SK-N-SH (cell line): ENCODE results near the gene PHC2. TPM values are rescaled to one million over a fixed set of nuclear protein-coding genes. Genes with fewer than 3 reads are reported as not detected.

Source experiments
- CTCF ChIA-PET: fragments of 300-600, 350-600 bp; formaldehyde crosslinking; extraction: SDS; loops from one replicate; lab custom pipeline; 2021; lab: Yijun Ruan, JAX
- POLR2A ChIA-PET: fragments of 350-600 bp; sonication (Branson Sonifier 250); formaldehyde crosslinking; extraction: SDS; loops from one replicate; lab custom pipeline; 2020; ENCODE audit warnings: antibody characterized with exemption, inconsistent platforms; lab: Yijun Ruan, JAX
- DNase-seq: peaks from one replicate; pipeline ENCODE4 v3.0.0; 2012
- H2AFZ ChIP-seq: fragments of 200-600 bp; sonication (generic); 2 replicates; pipeline ENCODE4 v1.8.1; 2016; ENCODE audit warnings: antibody characterized with exemption, mild to moderate bottlenecking, low read depth
- H3F3A ChIP-seq: fragments of 200-600 bp; sonication (generic); replicated peaks from 2 replicates; pipeline ENCODE3; 2016; ENCODE audit warnings: antibody characterized with exemption, mild to moderate bottlenecking; ENCODE audit not compliant: insufficient read depth
- H3K27ac ChIP-seq, 2 experiments: fragments of 200-500 bp in 1 of 2; fragments of 200-600 bp in 1 of 2; sonication (Bioruptor generic) in 1 of 2; sonication (generic), shearing (Covaris generic) in 1 of 2; 2 replicates each; pipeline versions ENCODE4 v1.5.1 to v1.6.1; 2014 to 2016; ENCODE audit warnings: low read depth in 2 of 2, inconsistent platforms in 1 of 2, low read length in 1 of 2, mild to moderate bottlenecking in 1 of 2, mixed read lengths in 1 of 2
- H3K27me3 ChIP-seq: fragments of 200-600 bp; sonication (generic), shearing (Covaris generic); 2 replicates; pipeline ENCODE4 v1.6.1; 2016; ENCODE audit warnings: mixed run types; ENCODE audit not compliant: insufficient read depth
- H3K36me3 ChIP-seq, 2 experiments: fragments of 200-500 bp in 1 of 2; fragments of 200-600 bp in 1 of 2; sonication (Bioruptor generic) in 1 of 2; sonication (generic) in 1 of 2; replicated peaks in 1 of 2; 2 replicates each; pipeline versions ENCODE3 to v1.5.1; 2014 to 2016; ENCODE audit warnings: low read length in 1 of 2, mild to moderate bottlenecking in 1 of 2; ENCODE audit not compliant: insufficient read depth in 2 of 2, control insufficient read depth in 1 of 2
- H3K4me1 ChIP-seq, 2 experiments: fragments of 200-500 bp in 1 of 2; fragments of 200-600 bp in 1 of 2; sonication (Bioruptor generic) in 1 of 2; sonication (generic), shearing (Covaris generic) in 1 of 2; 2 replicates each; pipeline versions ENCODE4 v1.5.1 to v1.6.1; 2014 to 2016; ENCODE audit warnings: low read depth in 1 of 2, low read length in 1 of 2, mixed run types in 1 of 2; ENCODE audit not compliant: insufficient read depth in 2 of 2, control insufficient read depth in 1 of 2
- H3K4me2 ChIP-seq: fragments of 200-600 bp; sonication (generic), shearing (Covaris generic); 2 replicates; pipeline ENCODE4 v1.6.1; 2017; ENCODE audit warnings: mixed run types
- H3K4me3 ChIP-seq, 2 experiments: fragments of 200-500 bp in 1 of 2; fragments of 200-600 bp in 1 of 2; sonication (Bioruptor generic) in 1 of 2; sonication (generic), shearing (Covaris generic) in 1 of 2; 2 replicates each; pipeline versions ENCODE4 v1.5.1 to v1.8.1; 2014 to 2016; ENCODE audit warnings: low read depth in 2 of 2, inconsistent platforms in 1 of 2, low read length in 1 of 2, mild to moderate bottlenecking in 1 of 2, mixed read lengths in 1 of 2, moderate library complexity in 1 of 2
- H3K79me2 ChIP-seq: fragments of 200-600 bp; sonication (generic); 2 replicates; pipeline ENCODE4 v1.8.1; 2017; ENCODE audit warnings: mild to moderate bottlenecking; ENCODE audit not compliant: insufficient read depth
- H3K9ac ChIP-seq: fragments of 200-600 bp; sonication (generic); 2 replicates; pipeline ENCODE4 v1.6.1; 2017; ENCODE audit warnings: mixed run types
- H3K9me2 ChIP-seq: fragments of 200-600 bp; sonication (generic); 2 replicates; pipeline ENCODE4 v1.6.1; 2017; ENCODE audit warnings: mixed run types
- H3K9me3 ChIP-seq: fragments of 200-600 bp; sonication (generic); 2 replicates; pipeline ENCODE4 v1.6.1; 2017; ENCODE audit warnings: mixed run types, mild to moderate bottlenecking, moderate library complexity
- H4K20me1 ChIP-seq: fragments of 200-600 bp; sonication (generic); 2 replicates; pipeline ENCODE4 v1.6.1; 2017; ENCODE audit warnings: mild to moderate bottlenecking, mixed run types; ENCODE audit not compliant: insufficient read depth
- EP300 ChIP-seq, 2 experiments: IDR thresholded peaks; 2 replicates each; pipeline versions ENCODE4 v1.4.0 to v1.6.1; 2012; ENCODE audit warnings: borderline replicate concordance in 1 of 2, low read depth in 1 of 2, low read length in 1 of 2
- FOSL2 ChIP-seq: IDR thresholded peaks from 2 replicates; pipeline ENCODE4 v1.4.0; 2012; ENCODE audit warnings: low read depth, mild to moderate bottlenecking, moderate library complexity, borderline replicate concordance
- FOXM1 ChIP-seq: IDR thresholded peaks from 2 replicates; pipeline ENCODE4 v1.4.0; 2012; ENCODE audit warnings: low read depth, mild to moderate bottlenecking
- JUND ChIP-seq: IDR thresholded peaks from 2 replicates; pipeline ENCODE4 v1.4.0; 2012
- MEF2A ChIP-seq: IDR thresholded peaks from 2 replicates; pipeline ENCODE4 v1.4.0; 2012; ENCODE audit warnings: low read depth, borderline replicate concordance
- MXI1 ChIP-seq: IDR thresholded peaks from 2 replicates; pipeline ENCODE4 v1.6.1; 2012; ENCODE audit warnings: mild to moderate bottlenecking, low read depth, low read length, improper control_type of control experiment
- NFIC ChIP-seq: IDR thresholded peaks from 2 replicates; pipeline ENCODE4 v1.4.0; 2012; ENCODE audit warnings: borderline replicate concordance
- NRF1 ChIP-seq: IDR thresholded peaks from 2 replicates; pipeline ENCODE4 v1.6.1; 2012; ENCODE audit warnings: low read depth, mild to moderate bottlenecking, low read length
- POLR2AphosphoS5 ChIP-seq: IDR thresholded peaks from 2 replicates; pipeline ENCODE4 v1.6.1; 2012; ENCODE audit warnings: low read depth, low read length
- RCOR1 ChIP-seq: fragments of 150-350 bp; IDR thresholded peaks from 2 replicates; pipeline ENCODE4 v1.6.1; 2017; ENCODE audit warnings: antibody characterized with exemption, low read length
- REST ChIP-seq: IDR thresholded peaks from 2 replicates; pipeline ENCODE4 v1.6.1; 2012; ENCODE audit warnings: mild to moderate bottlenecking, low read depth, low read length, moderate library complexity
- TAF1 ChIP-seq: IDR thresholded peaks from 2 replicates; pipeline ENCODE4 v1.6.1; 2012; ENCODE audit warnings: low read depth, mild to moderate bottlenecking, low read length, moderate library complexity, borderline replicate concordance
- WGBS: methylation state at CpG from one replicate; pipeline ENCODE4 v1.1.6; 2017; ENCODE audit warnings: low lambda C conversion rate; 5-methylcytosine and 5-hydroxymethylcytosine counted together
- polyA plus RNA-seq, 3 experiments: library from polyadenylated mRNA; depleted of rRNA; stranded (reverse); fragments of >200 nt; gene quantifications; 2 replicates each; pipeline ENCODE4 v1.2.3, GENCODE V29; 2012
- TF ChIP-seq, protein P1 (sequence below): IDR thresholded peaks from 2 replicates; pipeline ENCODE4; 2012

Gene PHC2
- polyA plus RNA-seq, 1 of the 3 experiments (the other 2 are of a cell fraction), result 98.7 TPM

GRCh38 chr1:33275195-33275594 is 155.7 kb downstream of the PHC2 start (continued):
- TF ChIP-seq RCOR1 (no peak), REST (no peak), JUND (no peak), TAF1 (no peak), NRF1 (no peak), EP300 (IDR thresholded peaks at IDR 0.05; ENCODE audit: borderline replicate concordance in 1 of 2, low read depth in 1 of 2, low read length in 1 of 2) (no peak)

GRCh38 chr1:33274446-33274845 is 156.4 kb downstream of the PHC2 start:
- 100% methylated on average over 1 of the region's 1 CpG for WGBS
- Histone ChIP-seq H2AFZ (no peak overlapping the region), H3F3A (no peaks in the 10 kb centered on the region), H3K9ac (no peak overlapping the region), H3K36me3 (peaks cover 20 to 32% of the 10 kb centered on the region in 2 experiments), H3K27me3 (no peaks in the 10 kb centered on the region), H3K79me2 (peaks cover 43% of the 10 kb centered on the region; the same call in 1 of the 2 replicates), H3K9me3 (no peaks in the 10 kb centered on the region), H3K4me2 (no peak overlapping the region), H3K9me2 (no peaks in the 10 kb centered on the region), H3K27ac (no peak overlapping the region), H4K20me1 (peaks cover 55% of the 10 kb centered on the region), H3K4me1 (no peaks in the 10 kb centered on the region; a peak in 1 of 4 replicates), H3K4me3 (no peak overlapping the region)
- no peak for DNase-seq
- CTCF ChIA-PET, result interaction anchor here (1.2 to 3.1 kb wide), 2 partner anchors 21 to 24 kb away, joined by 5 to 13 read pairs; no protein-coding TSS in a partner anchor
- POLR2A ChIA-PET, result no interaction called here
- TF ChIP-seq POLR2AphosphoS5 (no peak), MEF2A (no peak), EP300 (IDR thresholded peaks at IDR 0.05; ENCODE audit: borderline replicate concordance in 1 of 2, low read depth in 1 of 2, low read length in 1 of 2) (no peak), FOXM1 (no peak), NRF1 (no peak), NFIC (no peak), MXI1 (no peak), FOSL2 (no peak), RCOR1 (no peak)
- TF ChIP-seq, protein P1, sequence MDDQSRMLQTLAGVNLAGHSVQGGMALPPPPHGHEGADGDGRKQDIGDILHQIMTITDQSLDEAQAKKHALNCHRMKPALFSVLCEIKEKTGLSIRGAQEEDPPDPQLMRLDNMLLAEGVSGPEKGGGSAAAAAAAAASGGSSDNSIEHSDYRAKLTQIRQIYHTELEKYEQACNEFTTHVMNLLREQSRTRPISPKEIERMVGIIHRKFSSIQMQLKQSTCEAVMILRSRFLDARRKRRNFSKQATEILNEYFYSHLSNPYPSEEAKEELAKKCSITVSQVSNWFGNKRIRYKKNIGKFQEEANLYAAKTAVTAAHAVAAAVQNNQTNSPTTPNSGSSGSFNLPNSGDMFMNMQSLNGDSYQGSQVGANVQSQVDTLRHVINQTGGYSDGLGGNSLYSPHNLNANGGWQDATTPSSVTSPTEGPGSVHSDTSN, result no peak
